Mammary microvascular endothelial cell (primary cell): Measurements from ENCODE around the gene CCDC142. TPM values are rescaled to one million over a fixed set of nuclear protein-coding genes. Genes with fewer than 3 reads are reported as not detected.

Experiments
- total RNA-seq: library from RNA; depleted of rRNA; stranded (reverse); fragments of >200 nt; gene quantifications from 2 replicates; pipeline ENCODE4 v1.2.3, GENCODE V29; 2015

CCDC142 gene
- total RNA-seq, 1 donor from 2014 or later, result 9.9 TPM

Other genes with a start within 250 kb of the CCDC142 start
- gene SLC4A5, start 139.6 kb downstream of the CCDC142 start, total RNA-seq, result 0.05 and 0.07 TPM in 2 replicates
- gene DCTN1, start 102.7 kb downstream of the CCDC142 start, total RNA-seq, result 125 and 128 TPM in 2 replicates
- 0.59 and 0.67 TPM in 2 replicates for gene C2orf81, start 61.4 kb downstream of the CCDC142 start, total RNA-seq
- gene WDR54, start 61.3 kb downstream of the CCDC142 start, total RNA-seq, result 27.2 and 30.3 TPM in 2 replicates
- 3.2 and 5.6 TPM in 2 replicates for gene RTKN, start 41.1 kb downstream of the CCDC142 start, total RNA-seq
- gene INO80B, start 27.9 kb downstream of the CCDC142 start, total RNA-seq, result 16.2 and 17.2 TPM in 2 replicates
- gene WBP1, start 24.6 kb downstream of the CCDC142 start, total RNA-seq, result 36.2 and 43.0 TPM in 2 replicates
- 67.8 and 75.5 TPM in 2 replicates for gene MOGS, start 17.6 kb downstream of the CCDC142 start, total RNA-seq
- 23.0 and 63.2 TPM in 2 replicates for gene MRPL53, start 10.3 kb downstream of the CCDC142 start, total RNA-seq
- gene TTC31, start 83 bp upstream of the CCDC142 start, total RNA-seq, result 15.8 and 22.0 TPM in 2 replicates
- gene LBX2, start 16.6 kb upstream of the CCDC142 start, total RNA-seq, result 2.5 and 4.3 TPM in 2 replicates
- 5.1 and 6.2 TPM in 2 replicates for gene PCGF1, start 24.7 kb upstream of the CCDC142 start, total RNA-seq
- not detected in 2 replicates for gene TLX2, start 31.5 kb upstream of the CCDC142 start, total RNA-seq
- gene DQX1, start 43.2 kb upstream of the CCDC142 start, total RNA-seq, result not detected in 2 replicates
- 111 and 134 TPM in 2 replicates for gene AUP1, start 46.7 kb upstream of the CCDC142 start, total RNA-seq
- 23.4 and 28.8 TPM in 2 replicates for gene HTRA2, start 46.9 kb upstream of the CCDC142 start, total RNA-seq
- 0.27 and 0.94 TPM in 2 replicates for gene LOXL3, start 70.9 kb upstream of the CCDC142 start, total RNA-seq
- gene DOK1, start 71.7 kb upstream of the CCDC142 start, total RNA-seq, result 19.9 and 23.2 TPM in 2 replicates
- gene M1AP, start 165.3 kb upstream of the CCDC142 start, total RNA-seq, result not detected in 2 replicates
- gene SEMA4F, start 171.2 kb upstream of the CCDC142 start, total RNA-seq, result 3.7 and 5.0 TPM in 2 replicates